ENCODE measurements around the gene SLC66A1.

DNA sequence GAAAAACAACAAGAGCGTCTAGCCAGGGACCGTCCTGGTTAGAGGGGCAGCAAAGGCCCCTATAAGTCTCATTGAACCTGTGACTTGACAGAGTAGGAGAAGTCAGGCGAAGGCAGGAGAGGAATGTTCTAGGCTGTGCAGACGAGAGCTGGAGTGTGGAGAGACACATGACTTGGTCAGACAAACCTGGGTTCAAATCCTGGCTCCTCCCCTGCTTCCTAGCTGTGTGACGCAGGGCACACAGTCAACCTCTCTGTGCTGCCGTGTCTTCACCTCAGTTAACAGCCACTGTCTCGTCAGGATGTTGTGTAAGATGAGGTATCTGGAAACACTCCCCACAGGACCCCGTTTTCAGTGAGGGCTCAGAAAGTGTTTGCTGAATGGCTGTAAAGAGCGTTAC, 15.6 kb downstream of the SLC66A1 start:
- no peak for TF ChIP-seq CHD2 (IDR thresholded peaks at IDR 0.05; ENCODE audit: low read length, partially characterized antibody)
- no peak for TF ChIP-seq CTCF (IDR thresholded peaks at IDR 0.05)
- no peak for TF ChIP-seq MYC (IDR thresholded peaks at IDR 0.05; ENCODE audit: borderline replicate concordance, low read length)
- no peak for TF ChIP-seq KDM1A (IDR thresholded peaks at IDR 0.05; ENCODE audit: low read depth)
- no peak for TF ChIP-seq CHD4 (IDR thresholded peaks at IDR 0.05; ENCODE audit: borderline replicate concordance)
- TF ChIP-seq CEBPB (IDR thresholded peaks at IDR 0.05), result no peak
- TF ChIP-seq EP300 (IDR thresholded peaks at IDR 0.05), result no peak

Data from A549 (cell line).